GM21360 (cell line): Measurements from ENCODE around the gene GEMIN7.
"Not testable (repeated sequence)": the region's sequence is repeated elsewhere in the genome, so short reads cannot be mapped to it uniquely, and the experiment has no call there.

Experiments
- ATAC-seq: cut with Tn5 transposase; IDR thresholded peaks from one replicate; pipeline ENCODE4 v1.9.1; 2021; ENCODE audit warnings: mild to moderate bottlenecking, moderate library complexity; ENCODE audit not compliant: unreplicated experiment

Gene GEMIN7

DNA sequence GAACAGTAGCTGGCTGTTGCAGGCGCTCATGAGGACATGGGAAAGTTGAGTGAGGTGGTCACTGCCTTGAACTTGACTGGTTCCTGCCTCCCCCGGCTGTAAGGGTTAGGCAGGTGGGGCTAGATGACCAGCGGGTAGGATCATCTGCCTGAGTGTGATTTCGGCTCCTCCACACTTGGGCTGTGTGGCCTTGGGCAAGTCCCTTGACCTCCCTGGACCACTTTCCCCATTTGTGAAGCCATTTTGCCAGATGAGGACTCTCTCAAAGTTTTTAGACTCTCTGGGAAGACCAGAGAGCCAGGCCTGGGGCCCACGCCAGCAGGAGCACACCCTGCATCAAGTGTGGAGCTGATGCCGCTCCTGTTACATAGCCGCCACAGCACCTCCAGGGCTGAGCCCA, 23.4 kb downstream of the GEMIN7 start:
- ATAC-seq: no peak

DNA sequence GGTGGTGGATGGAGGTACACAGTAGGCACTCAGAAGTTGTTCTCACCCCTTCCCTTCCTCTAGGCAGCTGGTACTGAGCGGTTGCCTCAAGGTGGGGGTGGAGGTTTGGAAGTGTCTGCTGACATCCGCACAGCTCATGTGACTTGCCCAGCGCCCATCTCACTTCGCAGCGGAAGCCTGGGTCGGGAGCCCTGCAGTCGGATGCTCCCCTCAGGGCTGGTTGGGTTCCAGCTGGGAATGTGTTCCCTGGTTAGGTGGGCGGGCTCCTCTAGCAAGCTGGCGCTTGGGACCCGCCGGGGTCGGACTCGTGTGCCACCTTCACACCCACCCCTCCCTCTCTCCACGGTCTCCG, 24.1 kb downstream of the GEMIN7 start:
- ATAC-seq: no peak

DNA sequence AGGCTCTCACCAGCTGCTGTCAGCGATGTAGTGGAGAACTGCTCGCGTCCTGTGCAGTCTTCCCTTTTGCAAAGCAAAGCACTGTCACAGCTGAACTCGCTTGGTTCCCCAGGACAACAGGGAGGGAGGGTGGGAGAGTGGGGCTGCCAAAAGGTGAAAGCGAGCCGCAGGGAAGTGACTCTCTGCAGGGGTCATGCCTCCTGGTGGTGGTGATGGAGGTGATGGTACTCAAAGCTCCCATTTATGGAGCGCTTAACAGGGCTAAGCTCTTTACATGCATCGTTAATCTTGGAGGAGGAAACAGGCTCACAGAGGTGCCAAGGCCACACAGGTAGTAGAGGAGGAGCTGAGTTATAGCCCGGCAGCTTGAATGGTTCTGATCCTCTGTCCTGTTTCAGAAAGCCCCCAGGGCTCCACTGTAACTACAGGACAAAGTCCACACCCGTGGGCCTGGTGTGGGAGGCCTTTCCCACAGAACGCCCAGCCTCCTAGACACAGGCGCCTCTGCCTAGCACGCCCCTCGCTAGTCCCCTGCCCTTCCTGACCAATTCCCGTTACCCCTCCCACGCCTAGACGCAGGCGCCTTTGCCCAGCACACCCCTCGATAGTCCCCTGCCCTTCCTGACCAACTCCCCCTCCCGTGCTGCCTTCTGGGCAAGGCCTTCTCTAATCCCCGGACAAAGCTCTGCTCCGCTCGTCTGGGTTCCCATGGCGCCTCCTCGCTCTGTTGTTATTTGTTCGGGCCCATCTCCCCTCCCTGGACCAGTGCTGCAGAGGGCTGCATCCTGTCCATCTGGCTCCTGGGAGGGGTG, 24.7 kb downstream of the GEMIN7 start:
- ATAC-seq: no peak

DNA sequence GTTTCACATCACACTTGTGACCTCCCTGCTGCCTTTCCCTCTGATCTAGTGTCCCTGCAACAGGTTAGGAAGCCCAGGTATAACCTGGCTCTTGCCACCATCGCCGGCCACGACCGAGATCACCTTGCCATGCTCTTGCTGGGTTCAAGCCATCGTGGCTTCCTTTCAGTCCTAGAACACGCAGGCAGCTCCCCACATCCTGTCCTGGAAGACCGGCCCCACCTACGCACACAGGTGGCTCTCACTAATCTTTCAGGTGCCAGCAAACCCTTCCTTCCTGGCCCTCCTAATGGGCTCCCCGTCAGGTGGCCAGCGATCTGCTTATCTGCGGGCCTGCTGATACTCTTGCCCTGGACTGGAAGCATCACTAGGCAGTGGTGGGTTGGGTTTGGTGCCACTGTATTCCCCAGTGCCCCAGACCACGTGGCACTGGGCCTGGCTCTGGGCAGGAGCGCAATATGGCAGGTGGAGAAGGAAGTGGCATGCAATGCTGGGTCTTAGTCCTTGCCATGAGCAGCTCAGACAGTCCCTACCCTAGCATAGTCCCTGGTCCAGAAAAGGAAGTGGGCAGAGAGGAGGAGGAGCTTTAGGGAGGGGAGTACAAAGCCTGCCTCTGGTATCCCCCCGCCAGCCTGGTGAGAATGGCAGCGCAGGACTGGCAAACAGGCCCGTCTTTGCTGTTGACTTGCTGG, 25.7 kb downstream of the GEMIN7 start:
- ATAC-seq: no peak

DNA sequence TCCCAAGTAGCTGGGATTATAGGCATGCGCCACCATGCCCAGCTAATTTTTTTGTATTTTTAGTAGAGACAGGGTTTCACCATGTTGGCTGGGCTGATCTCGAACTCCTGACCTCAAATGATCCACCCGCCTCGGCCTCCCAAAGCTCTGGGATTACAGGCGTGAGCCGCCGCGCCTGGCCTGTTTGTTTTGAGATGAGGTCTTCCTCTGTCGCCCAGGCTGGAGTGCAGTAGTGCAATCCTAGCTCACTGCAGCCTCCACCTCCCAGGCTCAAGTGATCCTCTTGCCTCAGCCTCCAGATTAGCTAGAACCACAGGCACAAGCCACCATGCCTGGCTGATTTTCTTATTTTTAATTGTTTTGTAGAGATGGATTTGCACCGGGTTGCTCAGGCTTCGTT, 27.3 kb downstream of the GEMIN7 start:
- not testable (repeated sequence) for ATAC-seq

DNA sequence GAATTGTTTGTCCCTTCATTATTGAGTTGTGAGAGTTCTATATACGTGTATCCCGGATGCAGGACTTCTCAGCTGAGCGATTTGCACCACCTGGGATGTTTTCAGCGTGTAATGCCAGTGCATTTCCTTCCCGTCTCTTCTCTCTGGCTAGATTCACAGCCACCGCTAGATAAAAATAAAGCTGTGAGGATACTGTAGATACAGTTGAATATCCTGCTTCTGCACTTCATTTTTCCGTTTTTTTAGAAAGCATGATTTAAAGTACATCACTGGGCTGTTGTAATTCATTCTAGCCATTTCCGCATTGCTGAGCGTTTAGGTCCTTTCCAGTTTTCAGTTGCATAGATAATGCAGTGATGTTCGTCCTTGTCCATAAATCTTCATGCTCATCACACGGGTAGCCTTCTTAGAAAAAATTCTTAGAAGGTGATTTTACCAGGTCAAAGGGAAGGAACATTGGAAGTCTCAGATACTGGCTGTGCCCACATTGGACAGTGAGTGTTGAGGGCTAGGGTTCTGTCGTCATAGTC, 28.6 kb downstream of the GEMIN7 start:
- no peak for ATAC-seq

DNA sequence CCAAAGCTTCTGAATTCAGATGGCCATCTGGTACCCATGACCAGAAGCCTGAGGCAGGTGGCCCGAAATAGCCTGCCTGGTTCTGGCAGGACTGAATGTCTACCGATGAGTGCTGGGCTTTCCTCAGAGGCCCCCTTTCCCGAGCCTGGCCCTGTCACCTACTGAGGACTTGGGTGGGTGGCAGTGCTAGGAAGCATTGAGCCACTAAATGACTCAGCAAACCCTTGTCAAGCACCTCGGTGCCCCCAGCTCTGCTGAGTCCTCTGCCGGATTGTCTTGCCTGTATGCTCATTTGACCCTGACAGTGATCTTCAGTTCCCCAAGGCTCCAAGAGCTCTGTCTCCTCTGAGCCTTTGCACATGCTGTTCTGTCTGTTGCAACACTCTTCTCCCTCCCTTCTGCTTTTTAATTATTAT, 31.8 kb downstream of the GEMIN7 start:
- no peak for ATAC-seq

DNA sequence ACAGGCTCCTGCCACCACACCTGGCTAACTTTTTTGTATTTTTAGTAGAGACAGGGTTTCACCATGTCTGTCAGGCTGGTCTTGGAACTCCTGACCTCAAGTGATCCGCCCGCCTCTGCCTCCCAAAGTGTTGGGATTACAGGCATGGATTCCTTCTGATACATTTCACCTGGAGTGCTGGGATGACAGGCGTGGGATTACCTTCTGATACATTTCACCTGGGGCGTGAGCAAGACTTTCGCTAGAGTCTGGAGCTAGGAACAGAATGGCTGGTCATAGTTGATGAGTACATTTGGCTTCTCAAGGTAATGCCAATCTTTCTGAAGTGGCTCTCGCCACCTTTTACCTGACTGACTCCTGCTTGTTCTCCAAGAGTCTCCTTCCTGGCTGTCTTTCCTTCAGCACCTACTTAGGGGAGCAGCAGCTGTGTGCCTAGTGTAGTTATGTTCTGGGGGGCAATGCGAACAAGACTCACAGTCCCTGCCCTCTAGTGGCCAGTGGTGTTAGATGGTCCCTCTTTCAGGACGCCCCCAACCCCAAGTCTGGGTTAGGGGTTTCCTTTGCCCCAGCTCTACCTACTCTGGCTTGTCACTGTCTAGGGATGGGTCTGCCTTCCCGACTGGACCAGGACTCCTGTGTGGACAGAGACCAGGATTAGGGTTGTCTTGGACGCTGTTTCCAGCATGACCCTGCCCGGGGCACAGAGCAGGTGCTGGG, 33.2 kb downstream of the GEMIN7 start:
- ATAC-seq: no peak

DNA sequence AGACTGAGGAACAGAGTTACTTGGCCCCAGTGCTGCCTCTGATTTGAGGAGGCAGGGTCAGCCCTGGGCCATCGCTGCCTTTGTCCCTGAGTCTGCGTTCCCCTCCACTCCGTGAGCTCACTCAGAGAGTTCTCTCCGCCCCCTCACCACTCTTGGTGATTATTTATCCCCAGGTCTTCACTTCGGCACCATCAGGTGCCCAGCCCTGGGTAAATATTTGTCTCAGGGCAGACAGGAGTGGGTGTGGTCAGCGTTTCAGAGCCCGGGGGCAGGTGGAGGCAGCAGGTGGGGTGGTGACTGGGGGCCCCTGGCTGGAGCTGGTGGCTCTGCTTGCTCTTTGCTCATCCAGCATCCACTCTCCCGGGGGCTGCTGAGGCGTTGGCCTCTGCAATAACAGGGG, 34.6 kb downstream of the GEMIN7 start:
- ATAC-seq: no peak

DNA sequence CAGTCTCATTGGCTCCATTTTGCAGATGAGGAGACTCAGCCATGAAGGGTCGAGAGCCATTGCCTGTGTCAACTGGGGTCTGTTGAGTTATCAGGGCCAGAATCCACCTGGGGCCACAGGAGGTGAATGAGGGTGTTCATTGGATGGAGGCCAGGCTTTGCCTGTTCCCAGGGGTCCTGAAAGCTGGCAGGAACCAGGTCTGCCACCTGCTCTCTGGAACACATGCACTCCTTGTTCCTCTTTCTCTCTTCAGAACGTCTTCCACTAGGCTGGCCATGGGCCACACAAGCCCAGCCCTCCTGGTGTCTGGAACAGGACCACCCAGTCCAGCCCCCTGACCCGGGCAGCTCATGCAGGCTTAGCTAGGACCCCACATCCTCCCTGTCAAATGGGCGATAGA, 35.1 kb downstream of the GEMIN7 start:
- no peak for ATAC-seq

DNA sequence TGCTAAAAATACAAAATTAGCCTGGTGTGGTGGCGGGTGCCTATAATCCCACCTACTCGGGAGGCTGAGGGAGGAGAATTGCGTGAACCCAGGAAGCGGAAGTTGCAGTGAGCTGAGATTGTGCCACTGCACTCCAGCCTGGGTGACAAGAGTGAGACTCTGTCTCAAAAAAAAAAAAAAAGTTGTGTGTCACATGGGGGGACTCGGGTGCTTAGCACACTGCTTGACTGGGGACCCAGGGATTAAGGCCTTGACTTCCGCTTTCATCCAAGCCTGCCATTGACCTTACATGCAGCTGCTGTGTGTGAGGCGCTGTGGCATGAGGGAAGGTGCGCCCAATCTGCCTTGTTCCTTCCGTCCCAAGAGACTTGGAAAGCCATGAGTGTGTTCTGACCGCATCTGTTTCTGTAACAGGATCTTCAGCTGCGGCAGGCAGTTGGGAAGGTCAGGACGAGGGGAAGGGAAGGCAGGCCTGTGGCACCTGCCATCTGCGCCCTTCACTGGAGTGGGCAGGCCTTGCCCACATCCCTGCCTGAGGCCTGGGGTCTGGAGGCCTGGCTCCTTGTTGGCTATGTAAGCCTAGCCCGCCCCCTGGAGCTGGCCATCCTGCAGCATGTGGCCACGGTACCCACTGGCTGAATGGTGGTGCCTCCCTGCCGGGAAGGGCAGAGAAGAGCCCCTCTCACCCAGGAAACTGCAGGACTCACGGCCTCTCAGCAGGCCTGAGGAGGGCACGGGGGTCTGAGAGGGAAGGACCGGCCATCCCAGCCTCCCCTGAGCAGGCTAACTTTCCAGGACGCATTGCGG, 37.0 kb downstream of the GEMIN7 start:
- no peak for ATAC-seq

DNA sequence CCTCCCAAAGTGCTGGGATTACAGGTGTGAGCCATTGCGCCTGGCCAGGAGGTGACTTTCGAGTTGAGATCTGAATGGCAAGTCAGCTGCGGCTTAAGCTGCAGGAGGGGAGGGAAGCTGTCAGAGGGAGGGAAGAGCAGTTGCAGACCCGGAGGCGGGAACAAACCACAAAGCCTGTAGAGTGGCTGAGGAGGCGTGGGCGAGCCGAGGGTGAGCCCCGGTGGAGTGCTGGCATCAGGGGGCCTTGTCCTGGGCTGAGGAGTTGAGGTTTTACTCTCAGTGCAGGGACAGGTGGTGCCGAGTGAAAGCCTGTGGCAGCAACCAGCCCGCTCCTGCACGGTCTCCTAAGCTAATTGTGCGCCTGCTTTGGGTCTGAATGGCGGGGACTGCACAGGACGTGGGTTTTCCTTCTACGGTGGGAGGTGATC, 38.1 kb downstream of the GEMIN7 start:
- no peak for ATAC-seq

DNA sequence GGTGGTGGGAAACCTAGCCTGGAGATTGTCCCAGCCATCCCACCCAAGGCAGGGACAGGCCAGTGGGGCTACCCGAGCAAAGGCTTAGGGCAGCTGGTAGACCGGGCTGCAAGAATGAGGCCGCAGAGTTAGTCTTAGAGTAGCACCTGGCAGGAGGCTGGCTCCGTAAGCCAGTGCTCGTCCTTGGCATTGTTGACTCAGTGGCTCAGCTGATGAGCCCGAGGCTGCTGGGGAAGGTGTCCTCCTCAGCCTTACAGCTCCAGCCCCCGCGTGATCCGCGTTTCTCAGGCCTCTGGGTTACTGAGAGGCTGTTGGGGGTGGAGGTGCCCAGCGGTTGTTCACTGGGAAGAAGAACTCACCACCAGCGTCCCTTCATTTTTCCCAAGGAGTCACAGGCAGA, 38.6 kb downstream of the GEMIN7 start:
- no peak for ATAC-seq

DNA sequence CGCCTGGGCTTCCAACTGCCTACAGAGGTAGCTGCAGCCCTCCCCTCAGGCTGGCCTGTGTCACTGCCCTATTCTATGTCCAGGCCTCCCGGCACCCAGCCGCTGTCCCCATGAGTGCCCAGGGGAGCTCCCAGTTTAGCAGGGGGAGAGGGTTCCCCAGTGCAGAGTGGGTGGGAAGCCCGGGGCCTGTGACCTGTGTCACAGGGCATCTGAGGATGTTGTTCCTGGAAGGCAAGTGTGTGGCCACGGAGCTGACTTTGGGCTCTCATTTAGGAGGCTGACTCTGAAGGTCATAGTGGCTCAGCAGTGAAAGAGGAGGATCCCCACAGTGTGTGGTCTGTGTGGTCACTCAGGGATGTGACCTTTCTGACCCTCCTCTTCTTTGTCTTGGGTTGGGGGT, 39.0 kb downstream of the GEMIN7 start:
- ATAC-seq: no peak

DNA sequence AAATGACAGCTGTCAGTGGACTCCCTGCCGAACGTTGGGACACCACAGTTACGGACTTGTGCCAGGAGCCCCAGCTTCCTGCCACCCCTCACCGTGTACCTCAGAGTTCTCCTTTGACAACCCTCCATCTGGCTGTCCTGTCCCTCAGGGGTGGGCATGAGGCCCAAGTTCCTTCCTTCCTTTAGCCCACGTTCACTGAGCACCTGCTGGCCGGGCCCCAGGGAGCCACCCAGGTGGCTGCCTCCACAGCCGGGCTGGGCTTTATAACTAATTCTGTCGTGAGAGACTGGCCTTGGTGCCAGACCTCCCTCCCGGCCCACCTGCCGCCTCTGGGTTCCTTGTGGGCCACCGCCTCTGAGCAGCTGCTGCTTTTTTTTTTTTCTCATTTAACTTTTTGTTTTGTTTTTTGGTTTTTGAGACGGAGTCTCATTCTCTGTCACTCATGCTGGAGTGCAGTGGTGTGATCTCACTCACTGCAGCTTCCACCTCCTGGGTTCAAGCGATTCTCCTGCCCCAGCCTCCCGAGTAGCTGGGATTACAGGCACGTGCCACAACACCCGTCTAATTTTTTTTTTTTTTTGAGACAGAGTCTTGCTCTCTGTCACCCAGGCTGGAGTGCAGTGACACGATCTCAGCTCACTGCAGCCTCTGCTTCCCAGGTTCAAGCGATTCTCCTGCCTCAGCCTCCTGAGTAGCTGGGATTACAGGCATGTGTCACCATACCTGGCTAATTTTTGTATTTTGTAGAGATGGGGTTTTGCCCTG, 39.7 kb downstream of the GEMIN7 start:
- ATAC-seq: not testable (repeated sequence)

DNA sequence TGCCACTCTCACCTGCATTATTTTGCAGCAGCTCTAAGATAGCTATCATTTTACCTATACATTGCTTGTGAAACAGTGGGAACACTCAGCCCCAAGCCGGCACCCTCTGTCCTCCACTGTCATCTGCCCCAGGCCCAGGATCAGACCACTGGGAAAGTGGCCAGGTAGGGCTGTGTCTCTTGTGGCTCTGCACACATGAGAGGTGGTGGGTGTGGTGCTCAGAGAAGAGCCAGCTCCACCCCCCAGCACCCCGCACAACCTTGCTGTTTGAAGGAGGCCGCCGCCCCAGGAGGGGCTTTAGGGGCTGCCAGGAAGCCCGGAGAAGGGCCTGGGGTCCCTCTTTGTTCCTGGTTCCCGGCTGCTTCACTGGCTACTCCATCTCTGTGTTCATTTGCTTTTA, 40.5 kb downstream of the GEMIN7 start:
- ATAC-seq: no peak

DNA sequence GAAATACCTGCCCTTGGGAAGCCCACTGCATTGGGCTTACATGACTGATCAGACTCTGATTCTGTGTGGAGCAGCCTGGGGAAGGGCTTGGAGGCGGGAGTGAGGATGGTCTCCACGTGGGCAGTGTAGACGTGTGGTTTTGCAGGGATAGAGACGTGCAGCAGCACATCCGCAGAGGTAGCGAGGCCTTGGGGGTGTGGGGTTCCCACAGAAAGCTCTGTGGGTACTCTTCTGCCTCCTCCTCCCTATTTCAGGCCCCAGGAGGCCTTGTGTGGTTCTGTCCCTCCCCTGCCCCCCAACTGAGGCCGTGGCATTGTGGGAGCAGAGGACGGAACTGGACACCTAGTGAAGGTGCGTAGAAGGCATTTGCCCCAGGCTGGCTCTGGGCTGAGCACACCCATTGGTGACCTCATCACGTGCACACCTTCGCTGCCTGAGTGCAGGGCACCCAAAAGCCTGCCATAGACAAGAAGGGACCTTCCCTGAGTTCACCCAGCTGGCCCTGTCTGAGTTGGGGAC, 42.8 kb downstream of the GEMIN7 start:
- ATAC-seq: no peak

DNA sequence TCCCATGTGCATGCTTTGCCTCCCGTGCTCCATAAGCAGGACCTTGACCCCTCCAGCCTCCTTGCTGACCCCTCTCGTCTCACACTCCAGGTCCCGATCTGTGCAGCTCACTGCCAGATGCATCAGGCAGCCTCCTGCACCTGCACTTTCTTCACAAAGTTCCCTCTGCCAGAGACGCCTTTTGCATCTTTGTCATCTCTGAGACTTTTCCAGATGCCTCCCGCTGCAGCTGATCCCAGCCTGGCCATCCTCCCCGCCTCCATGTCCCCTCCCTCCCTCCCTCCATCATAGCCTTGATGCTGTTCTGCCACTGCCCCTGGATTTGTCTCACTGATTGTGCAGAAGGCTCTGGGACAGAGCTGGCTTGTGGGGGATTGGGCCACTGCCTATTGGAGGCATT, 43.8 kb downstream of the GEMIN7 start:
- no peak for ATAC-seq

DNA sequence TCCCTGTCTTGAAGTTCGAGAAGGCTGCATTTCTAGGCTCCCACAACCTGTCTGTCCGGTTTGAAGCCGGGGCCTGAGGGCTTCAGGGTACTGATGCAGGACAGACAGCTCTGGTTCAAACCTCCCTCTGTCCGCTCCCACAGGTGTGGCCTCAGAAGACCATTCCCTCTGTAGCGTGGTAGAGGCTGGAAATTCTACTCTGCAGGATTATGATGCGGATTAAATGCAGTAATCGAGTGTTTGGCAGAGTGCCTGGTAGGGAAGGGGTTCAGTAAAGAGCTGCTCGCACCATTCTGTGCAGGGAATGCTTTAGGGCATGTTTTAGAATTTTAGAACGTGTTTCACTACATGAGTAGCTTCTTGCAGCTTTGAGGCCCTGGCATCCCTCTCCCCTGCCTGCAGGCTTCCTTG, 44.4 kb downstream of the GEMIN7 start:
- ATAC-seq: no peak

DNA sequence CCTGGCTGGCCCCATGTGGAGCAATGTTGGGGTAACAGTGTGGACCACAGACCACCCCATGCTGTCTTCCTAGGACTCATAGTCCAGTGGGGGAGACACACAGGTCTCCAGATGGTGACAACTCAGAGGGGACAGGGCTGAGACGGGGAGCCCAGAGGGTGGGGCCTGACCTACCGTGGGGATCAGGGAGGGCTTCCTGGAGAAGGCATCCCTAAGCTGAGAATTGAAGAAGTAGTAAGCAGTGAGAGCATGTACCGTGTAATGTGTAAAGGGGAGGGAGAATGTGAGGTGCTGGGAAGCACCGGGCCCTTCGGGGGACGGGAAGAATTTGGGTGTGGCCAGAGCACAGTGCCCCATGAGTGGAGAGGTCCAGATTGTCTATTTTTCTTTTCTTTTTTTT, 45.0 kb downstream of the GEMIN7 start:
- ATAC-seq: no peak
